NCI-H345 (cell line): ENCODE data around the gene SULT2B1.

Experiments
- DNase-seq: peaks from one replicate; lab custom pipeline; 2025; lab: John Stamatoyannopoulos, UW

Gene SULT2B1

GRCh38 chr19:48634424-48635262, 82.7 kb downstream of the SULT2B1 start:
- DNase-seq, result peak; percentile 92

- DNase-seq, result peak; percentile 65
These were observed 83.4 kb downstream of the SULT2B1 start for GRCh38 chr19:48635263-48635965.

DNA sequence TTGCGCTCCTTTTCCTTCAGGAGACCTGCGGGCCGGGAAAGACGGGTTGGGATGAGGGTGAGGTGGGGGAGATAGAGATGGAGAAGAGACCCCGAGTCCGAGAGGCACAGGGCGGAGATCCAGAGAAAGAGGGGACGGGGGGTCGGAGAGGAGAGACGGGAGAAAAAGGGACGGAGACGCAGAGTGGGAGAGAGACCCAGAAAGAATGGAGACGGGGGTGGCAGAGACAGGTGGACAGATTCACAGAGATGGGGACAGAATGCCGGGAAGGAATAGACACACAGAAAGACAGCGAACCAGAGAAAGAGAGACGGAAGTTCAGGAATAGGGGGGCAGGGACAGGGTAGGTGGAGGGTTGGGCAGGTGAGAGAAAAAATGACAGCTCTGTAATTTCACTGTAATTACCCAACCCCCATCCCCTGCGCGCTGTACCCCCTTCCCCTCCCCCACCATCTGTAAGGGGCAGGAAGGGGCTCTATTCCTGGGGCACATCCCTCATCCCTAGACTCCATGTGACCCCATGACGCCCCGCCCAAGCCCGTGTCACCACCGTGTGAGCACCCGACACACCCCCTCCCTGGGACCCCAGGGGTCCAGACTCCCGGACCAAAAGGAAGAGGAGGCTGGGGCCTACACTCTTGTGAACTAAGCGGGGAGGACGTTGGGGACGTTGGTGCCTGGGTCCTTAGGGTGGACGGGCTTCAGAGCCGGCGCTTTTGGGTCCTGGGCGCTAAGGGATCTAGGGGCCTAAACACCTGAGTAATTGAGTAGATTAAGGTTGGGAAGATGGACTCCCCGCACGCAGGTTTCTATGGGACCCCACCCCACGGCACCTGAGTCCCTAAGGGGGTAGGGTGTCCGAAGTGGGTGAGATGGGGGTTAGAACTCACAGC, 84.2 kb downstream of the SULT2B1 start:
- DNase-seq, result peak; percentile 50

- peak; percentile 55 for DNase-seq
These were observed 85.0 kb downstream of the SULT2B1 start, which contains the start of gene DBP for GRCh38 chr19:48636859-48637448. DBP (minus strand) TSS chr19:48637379; CDS start chr19:48636994, 385 bp downstream.

DNA sequence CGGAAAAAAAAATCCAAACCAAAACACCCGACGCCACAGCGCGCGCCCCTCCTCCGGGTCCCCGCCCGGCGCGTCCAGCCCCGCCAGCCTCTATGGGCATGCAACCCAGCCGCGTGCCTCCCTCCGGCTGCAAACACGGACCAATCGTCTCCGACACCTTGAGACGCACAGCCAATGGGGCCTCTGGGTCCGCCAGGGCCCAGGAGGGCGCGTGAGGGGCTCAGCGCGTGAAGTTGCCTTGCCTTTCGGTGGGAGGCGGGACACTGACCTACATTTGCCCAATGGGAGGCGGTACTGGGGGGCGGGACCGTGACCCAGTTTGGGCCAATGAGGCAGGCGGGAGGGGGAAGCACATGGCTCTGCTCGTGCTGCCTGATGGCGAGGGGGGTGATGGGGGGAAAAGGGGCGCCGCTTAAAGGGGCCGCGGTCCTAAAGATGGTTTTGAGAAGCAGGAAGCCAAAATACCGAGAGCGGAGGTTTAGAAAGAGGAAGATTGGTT, 85.5 kb downstream of the SULT2B1 start:
- peak; percentile 98 for DNase-seq

GRCh38 chr19:48637948-48638830, 86.2 kb downstream of the SULT2B1 start:
- DNase-seq, result peak; percentile 82

DNA sequence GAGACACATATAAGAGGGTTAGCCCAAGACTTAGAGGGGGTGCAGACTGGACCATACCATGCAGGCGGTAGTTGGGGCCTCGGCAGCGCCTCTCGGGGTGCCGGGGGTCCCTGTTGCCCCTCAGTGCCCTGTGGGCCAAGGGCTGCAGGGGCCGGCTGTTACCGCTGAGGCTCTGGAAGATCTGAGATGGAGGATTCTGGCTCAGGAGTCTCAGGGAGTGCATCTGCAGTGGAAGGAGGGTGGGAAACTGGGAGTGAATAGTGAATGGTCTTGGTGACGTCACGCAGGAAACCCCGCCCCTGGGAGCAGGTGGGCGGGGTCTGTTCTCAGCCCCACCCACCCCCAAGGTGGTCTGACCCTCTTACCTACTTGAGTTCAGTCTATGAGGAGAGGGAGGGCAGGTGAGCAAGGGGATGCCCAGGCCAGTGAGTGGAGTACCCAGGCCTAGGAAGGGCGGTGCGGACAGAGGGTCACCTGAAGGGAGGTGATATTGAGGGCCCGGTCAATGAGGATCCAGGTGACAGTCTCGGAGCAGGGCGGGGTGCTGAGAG, 86.9 kb downstream of the SULT2B1 start:
- no peak for DNase-seq

- DNase-seq, result no peak
These were observed 87.8 kb downstream of the SULT2B1 start for GRCh38 chr19:48639483-48640375.

DNA sequence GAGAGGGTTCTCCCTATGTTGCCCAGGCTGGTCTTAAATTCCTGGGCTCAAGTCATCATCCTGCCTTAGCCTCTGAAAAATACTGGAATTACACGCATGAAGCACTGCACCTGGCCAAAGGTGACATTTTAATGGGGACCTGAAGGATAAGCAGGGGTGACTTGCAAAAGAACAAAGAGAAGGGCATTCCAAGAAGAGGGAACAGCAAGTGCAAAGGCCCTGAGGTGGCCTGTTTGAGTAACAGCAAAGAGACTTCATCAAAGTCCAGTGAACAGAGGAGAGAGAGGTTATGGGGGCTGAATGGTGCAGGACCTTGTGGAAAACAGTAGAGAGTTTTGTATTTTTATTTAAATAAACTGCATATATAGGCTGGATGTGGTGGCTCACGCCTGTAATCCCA, 89.9 kb downstream of the SULT2B1 start:
- DNase-seq, result no peak

DNA sequence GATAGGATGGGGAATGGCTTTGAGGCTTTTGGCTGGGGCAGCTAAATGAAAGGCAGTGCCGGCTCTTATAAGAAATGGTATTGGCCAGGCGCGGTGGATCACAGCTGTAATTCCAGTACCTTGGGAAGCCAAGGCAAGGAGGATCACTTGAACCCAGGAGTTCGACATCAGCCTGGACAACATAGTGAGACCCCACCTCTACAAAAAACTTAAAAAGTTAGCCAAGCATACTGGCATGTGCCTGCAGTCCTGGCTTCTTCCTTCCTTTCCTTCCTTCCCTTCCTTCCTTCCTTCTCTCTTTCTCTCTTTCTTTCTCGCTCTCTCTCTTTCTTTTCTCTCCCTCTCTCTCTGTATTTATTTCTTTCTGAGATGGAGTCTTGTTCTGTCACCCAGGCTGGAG, 90.9 kb downstream of the SULT2B1 start:
- DNase-seq, result no peak

DNA sequence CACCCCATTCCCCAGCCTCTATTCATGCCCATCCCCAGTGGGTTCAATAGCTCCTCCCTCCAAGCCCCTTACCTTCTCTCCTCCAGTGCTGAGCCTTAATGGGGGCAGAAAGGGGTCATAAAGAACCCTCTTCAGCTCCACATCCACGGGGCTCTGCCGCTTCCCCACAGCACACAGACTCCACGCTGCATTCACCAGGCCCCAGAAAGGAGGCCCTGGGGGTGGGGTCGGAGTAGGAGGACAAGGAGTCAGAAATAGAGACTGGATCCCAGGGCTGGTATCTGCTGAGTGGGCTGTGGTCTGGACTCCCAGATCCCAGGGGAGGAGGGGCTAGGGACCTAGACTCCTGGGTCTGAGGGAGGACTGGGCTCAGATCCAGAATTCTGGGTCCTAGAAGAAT, 92.4 kb downstream of the SULT2B1 start:
- no peak for DNase-seq

GRCh38 chr19:48644839-48645619, 93.1 kb downstream of the SULT2B1 start:
- DNase-seq, result peak; percentile 58

DNA sequence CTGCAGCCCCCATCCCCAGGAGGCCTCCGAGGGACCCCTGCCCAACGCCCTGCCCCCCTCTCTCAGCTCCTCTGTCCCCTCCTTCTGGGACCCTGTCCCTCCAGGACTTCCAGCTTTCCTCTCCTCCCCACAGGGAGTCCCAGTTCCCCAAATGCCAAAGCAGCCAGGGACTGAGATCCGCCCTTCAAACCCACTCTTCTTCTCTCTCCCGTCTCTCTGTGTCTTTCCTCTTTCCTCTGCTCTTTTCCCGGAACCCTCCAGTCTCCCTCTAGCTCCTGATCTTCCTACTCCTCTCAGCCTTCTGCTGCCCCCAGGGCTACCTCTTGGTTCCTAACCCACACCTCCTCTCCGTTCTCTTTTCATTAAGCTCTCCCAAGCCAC, 93.6 kb downstream of the SULT2B1 start:
- no peak for DNase-seq

DNA sequence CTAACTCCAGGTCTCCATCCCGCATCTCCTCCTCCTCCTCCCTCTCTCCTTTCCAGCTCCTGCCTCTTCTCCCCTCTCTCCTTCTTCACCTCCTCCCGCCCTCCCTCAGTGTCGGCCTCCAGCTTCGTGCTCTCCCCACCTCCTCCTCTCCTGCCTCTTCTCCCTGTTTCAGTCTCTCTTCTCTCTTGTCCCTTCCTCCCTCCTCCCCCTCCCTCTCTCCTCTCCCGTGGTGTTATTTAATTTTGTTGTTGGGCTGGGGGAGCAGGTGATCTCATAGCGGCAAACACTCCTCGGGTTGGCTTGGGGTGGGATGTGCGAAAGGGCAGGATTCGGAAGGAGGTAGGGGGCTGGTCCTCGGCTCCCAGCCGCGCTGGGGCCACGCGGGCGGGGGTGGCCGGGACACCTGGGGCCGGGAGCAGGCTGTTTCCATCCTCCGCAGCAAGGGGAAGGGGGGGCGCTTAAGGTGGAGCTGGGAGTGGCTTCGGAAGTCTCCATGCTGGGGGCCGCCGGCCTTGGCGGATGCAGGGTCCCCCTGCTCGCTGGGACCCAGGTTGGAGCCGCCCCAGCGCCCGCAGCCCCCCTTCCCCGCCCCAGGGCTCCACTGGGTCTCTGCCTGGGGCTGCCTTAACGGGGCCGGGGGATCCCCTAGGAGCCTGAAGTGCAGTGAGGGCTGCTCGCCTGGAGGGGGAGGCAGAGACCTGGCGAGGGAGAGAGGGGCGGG, 94.2 kb downstream of the SULT2B1 start, which contains the start of gene CA11:
Gene CA11, minus strand, starts transcription at position 187 of the 721 bp plus-strand sequence. CDS start 555 bp downstream, outside the sequence.
- DNase-seq, result peak; percentile 84

- no peak for DNase-seq
These were observed 94.8 kb downstream of the SULT2B1 start for GRCh38 chr19:48646722-48647216.

DNA sequence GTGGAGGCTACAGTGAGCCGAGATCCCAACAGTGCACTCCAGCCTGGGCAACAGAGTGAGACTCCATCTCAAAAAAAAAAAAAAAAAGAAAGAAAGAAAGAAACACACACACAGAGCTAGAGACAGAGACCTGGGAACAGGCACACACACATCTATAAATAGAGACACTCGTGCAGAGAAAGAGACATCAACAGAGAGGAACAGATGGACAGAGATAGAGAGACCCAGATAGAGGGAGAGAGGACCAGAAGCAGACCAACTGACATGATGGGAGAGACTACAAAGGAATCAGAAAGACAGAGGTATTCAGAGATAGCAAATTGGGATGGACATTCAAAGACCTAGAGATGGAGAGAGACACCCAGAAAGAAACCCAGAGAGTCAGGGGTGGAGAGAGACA, 96.2 kb downstream of the SULT2B1 start:
- DNase-seq, result no peak
